ENCODE measurements around the gene APLNR.

DNA sequence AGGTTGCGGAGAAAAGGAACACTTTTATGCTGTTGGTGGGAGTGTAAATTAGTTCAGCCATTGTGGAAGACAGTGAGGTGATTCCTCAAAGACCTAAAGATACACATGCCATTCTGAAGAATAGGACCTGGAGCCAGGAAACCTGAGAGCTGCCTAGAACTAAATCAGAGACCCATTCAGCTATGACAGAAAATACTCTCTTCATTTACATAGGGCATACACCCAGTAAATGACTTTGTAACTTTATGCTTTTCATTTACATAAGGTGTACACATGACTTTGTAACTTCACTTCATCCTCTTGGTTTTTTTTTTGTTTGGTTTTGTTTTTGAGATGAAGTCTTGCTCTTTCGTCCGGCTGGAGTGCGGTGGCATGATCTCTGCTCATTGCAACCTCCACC lies 25.1 kb upstream of the APLNR start:
- TF ChIP-seq POLR2A (IDR thresholded peaks at IDR 0.05; ENCODE audit: low read depth, low read length) (no peak), JUN (IDR thresholded peaks at IDR 0.05; ENCODE audit: borderline replicate concordance, insufficient read depth, insufficient read length, low read depth) (no peak), EZH2 (IDR thresholded peaks at IDR 0.05; ENCODE audit: borderline replicate concordance, low read depth, low read length, severe bottlenecking) (no peak), MYC (IDR thresholded peaks at IDR 0.05; ENCODE audit: low read depth, low read length) (no peak), POLR2AphosphoS5 (IDR thresholded peaks at IDR 0.05; ENCODE audit: insufficient read depth, low read depth, low read length) (no peak), GATA2 (IDR thresholded peaks at IDR 0.05; ENCODE audit: insufficient read depth, insufficient read length, low read depth, low read length) (no peak)
- TF ChIP-seq, protein P1, sequence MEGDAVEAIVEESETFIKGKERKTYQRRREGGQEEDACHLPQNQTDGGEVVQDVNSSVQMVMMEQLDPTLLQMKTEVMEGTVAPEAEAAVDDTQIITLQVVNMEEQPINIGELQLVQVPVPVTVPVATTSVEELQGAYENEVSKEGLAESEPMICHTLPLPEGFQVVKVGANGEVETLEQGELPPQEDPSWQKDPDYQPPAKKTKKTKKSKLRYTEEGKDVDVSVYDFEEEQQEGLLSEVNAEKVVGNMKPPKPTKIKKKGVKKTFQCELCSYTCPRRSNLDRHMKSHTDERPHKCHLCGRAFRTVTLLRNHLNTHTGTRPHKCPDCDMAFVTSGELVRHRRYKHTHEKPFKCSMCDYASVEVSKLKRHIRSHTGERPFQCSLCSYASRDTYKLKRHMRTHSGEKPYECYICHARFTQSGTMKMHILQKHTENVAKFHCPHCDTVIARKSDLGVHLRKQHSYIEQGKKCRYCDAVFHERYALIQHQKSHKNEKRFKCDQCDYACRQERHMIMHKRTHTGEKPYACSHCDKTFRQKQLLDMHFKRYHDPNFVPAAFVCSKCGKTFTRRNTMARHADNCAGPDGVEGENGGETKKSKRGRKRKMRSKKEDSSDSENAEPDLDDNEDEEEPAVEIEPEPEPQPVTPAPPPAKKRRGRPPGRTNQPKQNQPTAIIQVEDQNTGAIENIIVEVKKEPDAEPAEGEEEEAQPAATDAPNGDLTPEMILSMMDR (IDR thresholded peaks at IDR 0.05; ENCODE audit: extremely low read depth in 1 of 2, insufficient read depth in 1 of 2, low read depth in 1 of 2, low read length in 2 of 2), result no peak
- TF ChIP-seq, protein P2, sequence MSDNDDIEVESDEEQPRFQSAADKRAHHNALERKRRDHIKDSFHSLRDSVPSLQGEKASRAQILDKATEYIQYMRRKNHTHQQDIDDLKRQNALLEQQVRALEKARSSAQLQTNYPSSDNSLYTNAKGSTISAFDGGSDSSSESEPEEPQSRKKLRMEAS (IDR thresholded peaks at IDR 0.05; ENCODE audit: insufficient read depth, insufficient read length), result no peak
